B cell (primary cell): ENCODE data around the gene AUNIP. TPM values are rescaled to one million over a fixed set of nuclear protein-coding genes. Genes with fewer than 3 reads are reported as not detected.

Experiments used
- ATAC-seq: fragments of 200-7000 bp; cut with Tn5 transposase; one replicate; pipeline ENCODE4 v1.10.0; 2021; ENCODE audit warnings: low read depth, mild to moderate bottlenecking, moderate number of reproducible peaks, moderate library complexity
- CTCF ChIA-PET: fragments of 350-600 bp; sonication (Branson Sonifier 250); formaldehyde crosslinking; loops from one replicate; lab custom pipeline; 2021; ENCODE audit warnings: antibody characterized with exemption, inconsistent platforms; lab: Charles Lee
- POLR2A ChIA-PET: fragments of 350-600 bp; sonication (Branson Sonifier 250); formaldehyde crosslinking; loops from one replicate; lab custom pipeline; 2021; ENCODE audit warnings: antibody characterized with exemption; lab: Charles Lee
- DNase-seq: peaks from one replicate; pipeline ENCODE4 v3.0.0; 2013
- H2AFZ ChIP-seq: 2 replicates; pipeline ENCODE4 v1.6.1; 2012; ENCODE audit warnings: mild to moderate bottlenecking, low read depth, low read length; ENCODE audit not compliant: insufficient read depth, poor library complexity, severe bottlenecking
- H3K27ac ChIP-seq, 2 donors: 1 replicate in 1 of 2; 2 replicates in 1 of 2; pipeline ENCODE4 v1.5.1; 2012 to 2013; ENCODE audit warnings: low read length in 2 of 2, mild to moderate bottlenecking in 2 of 2, moderate library complexity in 1 of 2
- H3K27me3 ChIP-seq, 4 experiments: fragments of 200-600 bp in 1 of 4; sonication (generic) in 1 of 4; replicated peaks in 1 of 4; 1 replicate in 2 of 4; 2 replicates in 2 of 4; pipeline versions ENCODE4 v1.6.1 to v1.7.0; 2013 to 2016; ENCODE audit warnings: low read length in 3 of 4, mild to moderate bottlenecking in 2 of 4, mixed read lengths in 1 of 4, moderate library complexity in 1 of 4; ENCODE audit not compliant: insufficient read depth in 4 of 4, control insufficient read depth in 3 of 4; ENCODE audit errors: control extremely low read depth in 1 of 4
- H3K36me3 ChIP-seq, 2 experiments: replicated peaks in 1 of 2; 1 replicate in 1 of 2; 2 replicates in 1 of 2; pipeline versions ENCODE4 v1.6.1 to v1.7.1; 2013; ENCODE audit warnings: low read length in 1 of 2; ENCODE audit not compliant: insufficient read depth in 2 of 2, control insufficient read depth in 1 of 2; ENCODE audit errors: control extremely low read depth in 1 of 2, extremely low read depth in 1 of 2
- H3K4me1 ChIP-seq, 2 donors: fragments of 200-600 bp in 1 of 2; sonication (generic) in 1 of 2; 1 replicate in 1 of 2; 2 replicates in 1 of 2; pipeline versions ENCODE4 v1.5.1 to v1.6.1; 2013 to 2017; ENCODE audit warnings: low read length in 2 of 2; ENCODE audit not compliant: control insufficient read depth in 2 of 2, insufficient read depth in 2 of 2
- H3K4me2 ChIP-seq: replicated peaks from 2 replicates; pipeline ENCODE3; 2012; ENCODE audit warnings: mild to moderate bottlenecking, low read depth, low read length; ENCODE audit not compliant: poor library complexity, severe bottlenecking
- H3K4me3 ChIP-seq, 5 experiments: fragments of 200-600 bp in 1 of 5; sonication (generic) in 1 of 5; 1 replicate in 3 of 5; 2 replicates in 2 of 5; pipeline versions ENCODE4 v1.5.1 to v1.7.0; 2011 to 2016; ENCODE audit warnings: low read length in 4 of 5, mild to moderate bottlenecking in 4 of 5, low read depth in 2 of 5, control low read depth in 1 of 5, moderate library complexity in 1 of 5; ENCODE audit not compliant: insufficient read depth in 1 of 5; ENCODE audit errors: control extremely low read depth in 1 of 5, extremely low read depth in 1 of 5
- H3K79me2 ChIP-seq: fragments of 200-600 bp; sonication (generic); one replicate; pipeline ENCODE4 v1.6.0; 2016; ENCODE audit warnings: low read length; ENCODE audit not compliant: control insufficient read depth, insufficient read depth
- H3K9ac ChIP-seq: fragments of 200-600 bp; sonication (generic); 2 replicates; pipeline ENCODE4 v1.6.1; 2017; ENCODE audit warnings: mild to moderate bottlenecking, low read length, moderate library complexity
- H3K9me3 ChIP-seq, 3 donors: one replicate each; pipeline versions ENCODE4 v1.6.1 to v1.7.1; 2013; ENCODE audit warnings: low read length in 2 of 3; ENCODE audit not compliant: control insufficient read depth in 2 of 3, insufficient read depth in 1 of 3; ENCODE audit errors: control extremely low read depth in 1 of 3
- H4K20me1 ChIP-seq: 2 replicates; pipeline ENCODE4 v1.6.0; 2012; ENCODE audit warnings: mild to moderate bottlenecking, low read length; ENCODE audit not compliant: insufficient read depth, control insufficient read depth, poor library complexity, severe bottlenecking
- H3K27ac Mint-ChIP-seq: one replicate; pipeline ENCODE4 v1.8.0; 2021; ENCODE audit warnings: mixed read lengths
- H3K27me3 Mint-ChIP-seq: one replicate; pipeline ENCODE4 v1.8.0; 2021; ENCODE audit warnings: mixed read lengths
- H3K4me1 Mint-ChIP-seq: one replicate; pipeline ENCODE4 v1.8.0; 2021; ENCODE audit warnings: mixed read lengths
- H3K4me3 Mint-ChIP-seq: one replicate; pipeline ENCODE4 v1.8.0; 2021; ENCODE audit warnings: mixed read lengths
- H3K9me3 Mint-ChIP-seq: one replicate; pipeline ENCODE4 v1.8.0; 2022; ENCODE audit warnings: mixed read lengths; ENCODE audit not compliant: insufficient read depth
- CTCF ChIP-seq: fragments of 200-600 bp; IDR thresholded peaks from one replicate; pipeline ENCODE4 v1.8.0; 2022; ENCODE audit warnings: antibody characterized with exemption, mild to moderate bottlenecking
- EZH2 ChIP-seq: IDR thresholded peaks from 2 replicates; pipeline ENCODE4 v1.6.1; 2012; ENCODE audit warnings: borderline replicate concordance, low read depth, mild to moderate bottlenecking, moderate library complexity, low read length; ENCODE audit not compliant: insufficient read depth, poor library complexity, severe bottlenecking
- WGBS: methylation state at CpG from one replicate; pipeline ENCODE4 v1.1.5; 2013; ENCODE audit warnings: missing lambda C conversion rate; ENCODE audit not compliant: insufficient coverage; 5-methylcytosine and 5-hydroxymethylcytosine counted together
- intact Hi-C: fragments of 100-400 bp; cut with micrococcal nuclease; formaldehyde crosslinking; loops from one replicate; pipeline ENCODE4 v1.10.0; 2022
- polyA plus RNA-seq: library from polyadenylated mRNA; depleted of rRNA; stranded (reverse); fragments of >200 nt; gene quantifications from 2 replicates; pipeline ENCODE4 v1.2.3, GENCODE V29; 2012
- total RNA-seq, 2 donors: library from RNA; stranded (reverse); fragments of 120-200 nt in 1 of 2; gene quantifications; 1 replicate in 1 of 2; 2 replicates in 1 of 2; pipeline versions ENCODE4 v1.2.3 to v1.2.4, GENCODE V29; 2013 to 2022

Gene AUNIP
- total and polyA plus RNA-seq, 2 donors (not counting 1 experiment from before 2014, with no cell fraction given) = 0.27 TPM; not detected in 1

GRCh38 chr1:25837262-25837875 lies 21.9 kb downstream of the AUNIP start:
- WGBS = no CpG with 5 or more reads among the region's 1 CpG
- no peak for ATAC-seq
- CTCF ChIA-PET = no interaction called here

More at GRCh38 chr1:25837262-25837875, 21.9 kb downstream of the AUNIP start:
- Histone ChIP-seq H3K4me2 (no peak overlapping the region), H3K4me3 (no peak overlapping the region), H3K27me3 (no peaks in the 10 kb centered on the region), H3K9me3 (no peaks in the 10 kb centered on the region), H3K36me3 (peaks cover 9 to 21% of the 10 kb centered on the region in 2 experiments), H3K9ac (no peak overlapping the region), H2AFZ (no peak overlapping the region), H4K20me1 (no peaks in the 10 kb centered on the region), H3K79me2 (no peaks in the 10 kb centered on the region), H3K27ac (no peak overlapping the region), H3K4me1 (no peaks in the 10 kb centered on the region)
- no peaks in the 10 kb centered on the region for H3K4me1 Mint-ChIP-seq
- intact Hi-C loops = loop anchor here (1.0 kb wide), 1 partner anchor 161 kb away; the partner anchor contains the start of gene PAFAH2
- no peak overlapping the region for H3K4me3 Mint-ChIP-seq
- H3K27ac Mint-ChIP-seq = no peak overlapping the region
- H3K27me3 Mint-ChIP-seq = no peaks in the 10 kb centered on the region
- POLR2A ChIA-PET = no interaction called here
- TF ChIP-seq CTCF = peak; percentile 25
- TF ChIP-seq EZH2 = no peak
- peaks cover 2% of the 10 kb centered on the region for H3K9me3 Mint-ChIP-seq
- no peak for DNase-seq
